ENCODE results near the gene DNPH1. TPM values are rescaled to one million over a fixed set of nuclear protein-coding genes. Genes with fewer than 3 reads are reported as not detected.

The DNPH1 gene
- total RNA-seq, 1 experiment from 2014 or later, result 47.0 TPM

- H4K20me1 ChIP-seq (ENCODE audit: control insufficient read depth, insufficient read depth, insufficient read length), result no peaks in the 10 kb centered on the region
- DNase-seq, result no peak
- no peak for TF ChIP-seq CTCF (conservative IDR thresholded peaks at IDR 0.05)
- H2AFZ ChIP-seq (ENCODE audit: low read length), result no peak overlapping the region
- no peak overlapping the region for H3K4me2 ChIP-seq (ENCODE audit: insufficient read depth, insufficient read length, low read length)
- H3K23me2 ChIP-seq (ENCODE audit: insufficient read length, low read depth, low read length, poor library complexity, severe bottlenecking), result peaks cover 9% of the 10 kb centered on the region
- H3K4me1 Mint-ChIP-seq, result peaks cover 27 to 28% of the 10 kb centered on the region in 2 experiments
- no peak overlapping the region for H2BK120ac ChIP-seq (ENCODE audit: low read depth, low read length, poor library complexity, severe bottlenecking)
- H4K91ac ChIP-seq (ENCODE audit: insufficient read length, low read depth, low read length), result no peak overlapping the region
- no peaks in the 10 kb centered on the region for H3K4me1 ChIP-seq (ENCODE audit: insufficient read depth, low read length)
- H3K36me3 Mint-ChIP-seq (ENCODE audit: insufficient read depth in 1 of 3, low read depth in 3 of 3), result peaks cover 32 to 50% (median 48%) of the 10 kb centered on the region in 3 experiments; a peak in 6 of 7 replicates
- H3K18ac ChIP-seq (ENCODE audit: insufficient read length, low read depth, low read length), result no peak overlapping the region
- H3K27ac Mint-ChIP-seq, result no peak overlapping the region; a peak in 1 of 7 replicates
- H3K4ac ChIP-seq (ENCODE audit: low read depth, low read length), result no peak overlapping the region
- no peak overlapping the region for H2BK12ac ChIP-seq (ENCODE audit: insufficient read length, low read depth, low read length)
- H3K27me3 ChIP-seq (ENCODE audit: insufficient read depth, low read length), result no peaks in the 10 kb centered on the region
- no peak overlapping the region for H3T11ph ChIP-seq (ENCODE audit: low read length)
- H3K9ac ChIP-seq (ENCODE audit: extremely low read depth, insufficient read length, low read length), result no peak overlapping the region
- H3K79me1 ChIP-seq (ENCODE audit: insufficient read depth, low read depth, low read length, poor library complexity, severe bottlenecking), result peaks cover 4% of the 10 kb centered on the region
- H3K23ac ChIP-seq (ENCODE audit: insufficient read length, low read depth, low read length), result no peak overlapping the region
- no peak overlapping the region for H3K4me3 Mint-ChIP-seq
- H2BK15ac ChIP-seq (ENCODE audit: low read depth, low read length), result no peak overlapping the region
- no peak overlapping the region for H2BK20ac ChIP-seq (ENCODE audit: low read depth, low read length, poor library complexity, severe bottlenecking)
- H3K27ac ChIP-seq (ENCODE audit: insufficient read length, low read depth, low read length), result no peak overlapping the region
- H4K5ac ChIP-seq (ENCODE audit: insufficient read length, low read depth, low read length), result no peak overlapping the region
- no peak overlapping the region for H4K8ac ChIP-seq (replicated peaks; ENCODE audit: insufficient read length, low read depth, low read length)
- no peaks in the 10 kb centered on the region for H3K9me3 Mint-ChIP-seq
- no peak overlapping the region for H2BK5ac ChIP-seq (ENCODE audit: insufficient read length, low read length)
- H2AK5ac ChIP-seq (ENCODE audit: insufficient read length, low read length), result no peak overlapping the region
- H3K27me3 Mint-ChIP-seq (ENCODE audit: low read depth), result no peaks in the 10 kb centered on the region
- no CpG with 5 or more reads among the region's 20 CpGs for WGBS (ENCODE audit: extremely low coverage, insufficient read length, low lambda C conversion rate)
- no peaks in the 10 kb centered on the region for H3K79me2 ChIP-seq (ENCODE audit: insufficient read depth, low read length)
- no peaks in the 10 kb centered on the region for H3K9me3 ChIP-seq (ENCODE audit: control insufficient read depth, low read depth, low read length)
- no peak overlapping the region for H3K14ac ChIP-seq (ENCODE audit: insufficient read depth, low read length)
- no peak overlapping the region for H3K56ac ChIP-seq (ENCODE audit: insufficient read length, low read depth, low read length)
Observed at GRCh38 chr6:43178951-43179830, 50.1 kb downstream of the DNPH1 start.
